ENCODE results near the gene GRAMD2A.
A peak's percentile ranks its signal among the peaks of the same experiment; 100 is the strongest.

GRCh38 chr15:72198356-72199204 lies 993 bp upstream of the GRAMD2A start:
- no peak for TF ChIP-seq CTCF (IDR thresholded peaks at IDR 0.05)
- peak in 1 of 4 donors; percentile 21 for TF ChIP-seq POLR2A (IDR thresholded peaks at IDR 0.05)
- peak in 1 of 2 donors; percentile 20 for TF ChIP-seq POLR2AphosphoS5 (IDR thresholded peaks at IDR 0.05)

Measured in upper lobe of left lung (tissue), 4 donors.